HEK293 (cell line): ENCODE measurements around the gene HTR4.
A peak's percentile ranks its signal among the peaks of the same experiment; 100 is the strongest.

ENCODE experiments used
- CTCF ChIA-PET: fragments of 350-600 bp; formaldehyde crosslinking; extraction: SDS; loops from one replicate; lab custom pipeline; 2021; ENCODE audit warnings: antibody characterized with exemption; lab: Yijun Ruan, JAX
- POLR2A ChIA-PET: fragments of 300-600 bp; formaldehyde crosslinking; extraction: SDS; loops from one replicate; lab custom pipeline; 2020; ENCODE audit warnings: antibody characterized with exemption, inconsistent platforms; lab: Yijun Ruan, JAX
- H3K27ac ChIP-seq: fragments of 200-500 bp; sonication (Bioruptor generic); 2 replicates; pipeline ENCODE4 v1.5.1; 2014; ENCODE audit warnings: low read depth, low read length, control low read depth, inconsistent platforms; ENCODE audit errors: extremely low read depth
- H3K36me3 ChIP-seq, 2 experiments: fragments of 200-500 bp in 1 of 2; sonication (Bioruptor generic) in 1 of 2; 1 replicate in 1 of 2; 2 replicates in 1 of 2; pipeline ENCODE4 v1.5.1; 2014 to 2017; ENCODE audit warnings: inconsistent platforms in 2 of 2, low read length in 2 of 2; ENCODE audit not compliant: control insufficient read depth in 2 of 2, insufficient read depth in 1 of 2
- H3K4me1 ChIP-seq: fragments of 200-500 bp; sonication (Bioruptor generic); 2 replicates; pipeline ENCODE4 v1.5.1; 2014; ENCODE audit warnings: mild to moderate bottlenecking, low read length, inconsistent platforms; ENCODE audit not compliant: control insufficient read depth, insufficient read depth
- H3K4me3 ChIP-seq: 2 replicates; pipeline ENCODE4 v1.5.1; 2011; ENCODE audit warnings: low read depth, mild to moderate bottlenecking, control low read depth, low read length, moderate library complexity
- H3K9me3 ChIP-seq: fragments of 200-500 bp; sonication (Bioruptor generic); 2 replicates; pipeline ENCODE4 v1.5.1; 2014; ENCODE audit warnings: low read depth, low read length, inconsistent platforms; ENCODE audit not compliant: control insufficient read depth, insufficient read depth
- MEIS1 ChIP-seq: sonication (generic); formaldehyde crosslinking; IDR thresholded peaks from 2 replicates; pipeline ENCODE4 v1.8.1; 2022; ENCODE audit warnings: missing genetic modification reagents, mild to moderate bottlenecking, borderline replicate concordance
- PATZ1 ChIP-seq: fragments of 450-650 bp; formaldehyde crosslinking; IDR thresholded peaks from 2 replicates; pipeline ENCODE4 v1.5.1; 2016; ENCODE audit warnings: missing biosample characterization, missing genetic modification characterization
- PRDM1 ChIP-seq: fragments of 450-650 bp; formaldehyde crosslinking; IDR thresholded peaks from 2 replicates; pipeline ENCODE4; 2016; ENCODE audit warnings: missing biosample characterization, missing genetic modification characterization
- SCRT2 ChIP-seq: fragments of 450-650 bp; formaldehyde crosslinking; IDR thresholded peaks from 2 replicates; pipeline ENCODE4 v1.5.1; 2016; ENCODE audit warnings: missing biosample characterization, missing genetic modification characterization
- ZNF133 ChIP-seq: fragments of 450-650 bp; formaldehyde crosslinking; IDR thresholded peaks from 2 replicates; pipeline ENCODE4 v1.5.1; 2016; ENCODE audit warnings: missing biosample characterization, missing genetic modification characterization
- ZNF239 ChIP-seq: fragments of 450-650 bp; formaldehyde crosslinking; IDR thresholded peaks from 2 replicates; pipeline ENCODE4 v1.5.1; 2016; ENCODE audit warnings: missing biosample characterization, missing genetic modification characterization
- ZNF266 ChIP-seq: fragments of 450-650 bp; formaldehyde crosslinking; IDR thresholded peaks from 2 replicates; pipeline ENCODE4 v1.5.1; 2016; ENCODE audit warnings: missing biosample characterization, missing genetic modification characterization, low read depth
- ZNF302 ChIP-seq: fragments of 450-650 bp; formaldehyde crosslinking; IDR thresholded peaks from 2 replicates; pipeline ENCODE4 v1.5.1; 2016; ENCODE audit warnings: missing biosample characterization, missing genetic modification characterization, low read depth
- ZNF324 ChIP-seq: fragments of 450-650 bp; formaldehyde crosslinking; IDR thresholded peaks from 2 replicates; pipeline ENCODE4 v1.5.1; 2016; ENCODE audit warnings: missing biosample characterization, missing genetic modification characterization
- ZNF354C ChIP-seq: fragments of 450-650 bp; formaldehyde crosslinking; IDR thresholded peaks from 2 replicates; pipeline ENCODE4 v1.5.1; 2016; ENCODE audit warnings: missing biosample characterization, missing genetic modification characterization, low read depth, borderline replicate concordance
- ZNF391 ChIP-seq: fragments of 450-650 bp; formaldehyde crosslinking; IDR thresholded peaks from 2 replicates; pipeline ENCODE4 v1.5.1; 2016; ENCODE audit warnings: low read depth, missing biosample characterization, missing genetic modification characterization, borderline replicate concordance
- ZNF473 ChIP-seq: fragments of 450-650 bp; formaldehyde crosslinking; IDR thresholded peaks from 2 replicates; pipeline ENCODE4 v1.5.1; 2017; ENCODE audit warnings: missing biosample characterization, missing genetic modification characterization
- ZNF629 ChIP-seq: fragments of 450-650 bp; formaldehyde crosslinking; IDR thresholded peaks from 2 replicates; pipeline ENCODE4 v1.5.1; 2017; ENCODE audit warnings: missing biosample characterization, missing genetic modification characterization
- ZNF658 ChIP-seq: fragments of 450-650 bp; formaldehyde crosslinking; IDR thresholded peaks from 2 replicates; pipeline ENCODE4; 2016; ENCODE audit warnings: missing biosample characterization, missing genetic modification characterization
- ZNF776 ChIP-seq: fragments of 450-650 bp; formaldehyde crosslinking; IDR thresholded peaks from 2 replicates; pipeline ENCODE4 v1.5.0; 2017; ENCODE audit warnings: missing biosample characterization, missing genetic modification characterization, borderline replicate concordance
- TF ChIP-seq, protein P1 (sequence below): fragments of 450-650 bp; formaldehyde crosslinking; IDR thresholded peaks from 2 replicates; pipeline ENCODE4 v1.5.1; 2016; ENCODE audit warnings: missing biosample characterization, missing genetic modification characterization
- TF ChIP-seq, protein P2 (sequence below): fragments of 450-650 bp; formaldehyde crosslinking; IDR thresholded peaks from 2 replicates; pipeline ENCODE4 v1.5.1; 2016; ENCODE audit warnings: missing biosample characterization, missing genetic modification characterization

HTR4 gene

DNA sequence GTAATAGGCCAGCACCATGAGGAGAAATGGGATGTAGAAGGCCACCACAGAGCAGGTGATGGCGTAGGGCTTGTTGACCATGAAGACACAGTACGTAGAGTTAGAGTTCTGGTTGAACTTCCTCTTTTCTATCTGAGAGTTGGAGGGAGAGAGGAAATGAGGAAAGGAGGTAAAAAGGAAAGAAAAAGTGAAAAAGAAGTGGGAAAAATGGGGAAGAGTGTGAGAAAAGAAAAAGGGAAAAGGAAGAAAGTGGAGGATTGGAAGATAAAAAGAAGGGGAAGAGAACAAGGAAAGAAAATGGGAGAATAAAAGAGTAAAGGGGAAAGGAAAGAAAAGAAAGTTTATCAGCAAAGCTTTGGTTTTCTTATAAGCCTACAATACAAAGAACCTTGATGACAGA is 144.4 kb downstream of the HTR4 start:
- POLR2A ChIA-PET: no interaction called here
- H3K9me3 ChIP-seq: no peaks in the 10 kb centered on the region
- H3K4me1 ChIP-seq: no peaks in the 10 kb centered on the region
- no peaks in the 10 kb centered on the region for H3K36me3 ChIP-seq
- no peak overlapping the region for H3K4me3 ChIP-seq
- CTCF ChIA-PET: no interaction called here
- TF ChIP-seq ZNF324 (tag by site-specific recombination) (no peak), PRDM1 (tag by site-specific recombination) (peak; percentile 91)
- no peak overlapping the region for H3K27ac ChIP-seq

DNA sequence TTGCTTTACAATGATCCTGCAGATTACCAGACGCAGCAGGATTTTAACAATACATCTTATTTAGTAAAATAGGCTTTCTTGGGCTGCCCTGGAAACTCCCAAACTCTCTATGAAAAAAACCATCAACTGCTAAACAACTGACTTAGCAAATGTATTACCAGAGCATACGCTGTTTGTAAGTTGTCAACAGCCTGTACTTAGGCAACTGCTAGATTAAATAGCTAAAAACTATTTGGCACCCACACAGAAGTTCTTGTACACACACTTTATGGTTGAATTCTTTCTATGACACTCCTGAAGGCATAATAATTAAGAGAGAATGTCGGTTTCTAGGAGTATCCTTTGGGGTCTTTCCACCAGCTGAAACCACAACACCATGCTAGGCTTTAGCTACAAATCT is 146.7 kb downstream of the HTR4 start:
- no peak for TF ChIP-seq ZNF266 (tag by site-specific recombination)
- TF ChIP-seq, protein P1, sequence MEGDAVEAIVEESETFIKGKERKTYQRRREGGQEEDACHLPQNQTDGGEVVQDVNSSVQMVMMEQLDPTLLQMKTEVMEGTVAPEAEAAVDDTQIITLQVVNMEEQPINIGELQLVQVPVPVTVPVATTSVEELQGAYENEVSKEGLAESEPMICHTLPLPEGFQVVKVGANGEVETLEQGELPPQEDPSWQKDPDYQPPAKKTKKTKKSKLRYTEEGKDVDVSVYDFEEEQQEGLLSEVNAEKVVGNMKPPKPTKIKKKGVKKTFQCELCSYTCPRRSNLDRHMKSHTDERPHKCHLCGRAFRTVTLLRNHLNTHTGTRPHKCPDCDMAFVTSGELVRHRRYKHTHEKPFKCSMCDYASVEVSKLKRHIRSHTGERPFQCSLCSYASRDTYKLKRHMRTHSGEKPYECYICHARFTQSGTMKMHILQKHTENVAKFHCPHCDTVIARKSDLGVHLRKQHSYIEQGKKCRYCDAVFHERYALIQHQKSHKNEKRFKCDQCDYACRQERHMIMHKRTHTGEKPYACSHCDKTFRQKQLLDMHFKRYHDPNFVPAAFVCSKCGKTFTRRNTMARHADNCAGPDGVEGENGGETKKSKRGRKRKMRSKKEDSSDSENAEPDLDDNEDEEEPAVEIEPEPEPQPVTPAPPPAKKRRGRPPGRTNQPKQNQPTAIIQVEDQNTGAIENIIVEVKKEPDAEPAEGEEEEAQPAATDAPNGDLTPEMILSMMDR (tag by site-specific recombination): no peak
- TF ChIP-seq ZNF302: no peak
- no peak for TF ChIP-seq PATZ1
- TF ChIP-seq, all 188 proteins: peak for 0
- no peaks in the 10 kb centered on the region for H3K9me3 ChIP-seq
- POLR2A ChIA-PET: no interaction called here
- no peaks in the 10 kb centered on the region for H3K4me1 ChIP-seq
- H3K27ac ChIP-seq: no peak overlapping the region
- CTCF ChIA-PET: interaction anchor here (1.0 kb wide), 1 partner anchor 25 kb away, joined by 3 read pairs; no protein-coding TSS in a partner anchor
- H3K4me3 ChIP-seq: no peak overlapping the region
- no peaks in the 10 kb centered on the region for H3K36me3 ChIP-seq

- no peak overlapping the region for H3K4me3 ChIP-seq
- TF ChIP-seq ZNF629 (no peak), ZNF239 (tag by site-specific recombination) (no peak), MEIS1 (CRISPR knock-in tag) (no peak), ZNF133 (tag by site-specific recombination) (no peak), ZNF473 (tag by site-specific recombination) (no peak), ZNF776 (tag by site-specific recombination) (no peak), ZNF391 (tag by site-specific recombination) (no peak), ZNF658 (tag by site-specific recombination) (no peak), SCRT2 (no peak), ZNF354C (no peak)
- TF ChIP-seq, protein P2, sequence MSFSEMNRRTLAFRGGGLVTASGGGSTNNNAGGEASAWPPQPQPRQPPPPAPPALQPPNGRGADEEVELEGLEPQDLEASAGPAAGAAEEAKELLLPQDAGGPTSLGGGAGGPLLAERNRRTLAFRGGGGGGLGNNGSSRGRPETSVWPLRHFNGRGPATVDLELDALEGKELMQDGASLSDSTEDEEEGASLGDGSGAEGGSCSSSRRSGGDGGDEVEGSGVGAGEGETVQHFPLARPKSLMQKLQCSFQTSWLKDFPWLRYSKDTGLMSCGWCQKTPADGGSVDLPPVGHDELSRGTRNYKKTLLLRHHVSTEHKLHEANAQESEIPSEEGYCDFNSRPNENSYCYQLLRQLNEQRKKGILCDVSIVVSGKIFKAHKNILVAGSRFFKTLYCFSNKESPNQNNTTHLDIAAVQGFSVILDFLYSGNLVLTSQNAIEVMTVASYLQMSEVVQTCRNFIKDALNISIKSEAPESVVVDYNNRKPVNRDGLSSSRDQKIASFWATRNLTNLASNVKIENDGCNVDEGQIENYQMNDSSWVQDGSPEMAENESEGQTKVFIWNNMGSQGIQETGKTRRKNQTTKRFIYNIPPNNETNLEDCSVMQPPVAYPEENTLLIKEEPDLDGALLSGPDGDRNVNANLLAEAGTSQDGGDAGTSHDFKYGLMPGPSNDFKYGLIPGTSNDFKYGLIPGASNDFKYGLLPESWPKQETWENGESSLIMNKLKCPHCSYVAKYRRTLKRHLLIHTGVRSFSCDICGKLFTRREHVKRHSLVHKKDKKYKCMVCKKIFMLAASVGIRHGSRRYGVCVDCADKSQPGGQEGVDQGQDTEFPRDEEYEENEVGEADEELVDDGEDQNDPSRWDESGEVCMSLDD (tag by site-specific recombination): no peak
- no peaks in the 10 kb centered on the region for H3K36me3 ChIP-seq
- no peaks in the 10 kb centered on the region for H3K4me1 ChIP-seq
- H3K9me3 ChIP-seq: no peaks in the 10 kb centered on the region
- H3K27ac ChIP-seq: no peak overlapping the region
- ChIA-PET POLR2A (no interaction called here), CTCF (no interaction called here)
Measured at GRCh38 chr5:148499452-148499851, 154.9 kb downstream of the HTR4 start.
